ENCODE measurements around the gene SFMBT1.
"Not testable (repeated sequence)": the region's sequence is repeated elsewhere in the genome, so short reads cannot be mapped to it uniquely, and the experiment has no call there.

The SFMBT1 gene

GRCh38 chr3:53073553-53074365 lies 27.9 kb upstream of the SFMBT1 start:
- FAIRE-seq (peak; percentile 54), DNase-seq (ENCODE audit: insufficient read length, low spot score) (no peak)

GRCh38 chr3:53072653-53073552 lies 27.0 kb upstream of the SFMBT1 start:
- DNase-seq (ENCODE audit: insufficient read length, low spot score) (peak; percentile 87), FAIRE-seq (peak; percentile 95)

GRCh38 chr3:53071882-53072431 lies 26.1 kb upstream of the SFMBT1 start:
- DNase-seq (ENCODE audit: insufficient read length, low spot score) = no peak
- no peak for FAIRE-seq

GRCh38 chr3:53069422-53070068 lies 23.7 kb upstream of the SFMBT1 start:
- no peak for FAIRE-seq
- DNase-seq (ENCODE audit: insufficient read length, low spot score) = no peak

GRCh38 chr3:53068176-53068575 lies 22.3 kb upstream of the SFMBT1 start:
- DNase-seq (ENCODE audit: insufficient read length, low spot score) (no peak), FAIRE-seq (no peak)

GRCh38 chr3:53067567-53067966 lies 21.7 kb upstream of the SFMBT1 start:
- no peak for DNase-seq (ENCODE audit: insufficient read length, low spot score)
- FAIRE-seq = no peak

- no peak for FAIRE-seq
Observed at GRCh38 chr3:53065841-53066480, 20.1 kb upstream of the SFMBT1 start.

GRCh38 chr3:53062905-53063304 lies 17.0 kb upstream of the SFMBT1 start:
- DNase-seq (ENCODE audit: insufficient read length, low spot score) (no peak), FAIRE-seq (peak; percentile 28)

More at GRCh38 chr3:53065841-53066480, 20.1 kb upstream of the SFMBT1 start:
- no peak for DNase-seq (ENCODE audit: insufficient read length, low spot score)

GRCh38 chr3:53056442-53056841 lies 10.6 kb upstream of the SFMBT1 start:
- peak; percentile 78 for FAIRE-seq
- no peak for DNase-seq (ENCODE audit: insufficient read length, low spot score)

- DNase-seq (ENCODE audit: insufficient read length, low spot score); FAIRE-seq: not testable (repeated sequence)
Observed at GRCh38 chr3:53054233-53054632, 8.4 kb upstream of the SFMBT1 start.

GRCh38 chr3:53051929-53052328 lies 6.1 kb upstream of the SFMBT1 start:
- FAIRE-seq = no peak
- no peak for DNase-seq (ENCODE audit: insufficient read length, low spot score)

- no peak for DNase-seq (ENCODE audit: insufficient read length, low spot score)
- no peak for FAIRE-seq
Observed at GRCh38 chr3:53049987-53050386, 4.1 kb upstream of the SFMBT1 start.

GRCh38 chr3:53046171-53047170 lies 598 bp upstream of the SFMBT1 start:
- FAIRE-seq (peak; percentile 18), DNase-seq (ENCODE audit: insufficient read length, low spot score) (peak; percentile 62)

GRCh38 chr3:53044711-53045517 lies 959 bp downstream of the SFMBT1 start:
- DNase-seq (ENCODE audit: insufficient read length, low spot score) (peak; percentile 92), FAIRE-seq (no peak)

- no peak for FAIRE-seq
- DNase-seq (ENCODE audit: insufficient read length, low spot score) = no peak
Observed at GRCh38 chr3:53044371-53044710, 1.5 kb downstream of the SFMBT1 start.

GRCh38 chr3:53043738-53044137 lies 2.1 kb downstream of the SFMBT1 start:
- DNase-seq (ENCODE audit: insufficient read length, low spot score) (no peak), FAIRE-seq (no peak)

GRCh38 chr3:53042651-53043050 lies 3.2 kb downstream of the SFMBT1 start:
- FAIRE-seq (peak; percentile 68), DNase-seq (ENCODE audit: insufficient read length, low spot score) (no peak)

- FAIRE-seq (peak; percentile 71), DNase-seq (ENCODE audit: insufficient read length, low spot score) (no peak)
Observed at GRCh38 chr3:53040351-53040820, 5.5 kb downstream of the SFMBT1 start.

Data from GM19239 (cell line).